GM12878 (cell line): ENCODE data around the gene BRAF. TPM values are rescaled to one million over a fixed set of nuclear protein-coding genes. Genes with fewer than 3 reads are reported as not detected.

Experiments used
- ATAC-seq: fragments of 200-7000 bp; cut with Tn5 transposase; 3 replicates; pipeline ENCODE4 v1.9.1; 2020; ENCODE audit warnings: mild to moderate bottlenecking, moderate library complexity
- BruUV-seq: library from RNA; stranded (reverse); fragments of 400-500 nt; replicated peaks from 2 replicates; lab custom pipeline; 2021; lab: Mats Ljungman, UMichigan
- CTCF ChIA-PET: fragments of 300-600 bp; sonication (Branson Sonifier 250); formaldehyde crosslinking; extraction: SDS; loops from one replicate; lab custom pipeline; 2021; ENCODE audit warnings: inconsistent platforms; lab: Yijun Ruan, JAX
- POLR2A ChIA-PET: fragments of 350-600 bp; formaldehyde crosslinking; extraction: SDS; loops from one replicate; lab custom pipeline; 2021; ENCODE audit warnings: inconsistent platforms; lab: Charles Lee
- RAD21 ChIA-PET: fragments of 300-600 bp; sonication (Branson Sonifier 250); formaldehyde crosslinking; loops from one replicate; lab custom pipeline; 2023; ENCODE audit warnings: antibody characterized with exemption; ENCODE audit not compliant: unreplicated experiment; lab: Charles Lee
- SMC1A ChIA-PET: fragments of 300-600 bp; sonication (Branson Sonifier 250); formaldehyde crosslinking; loops from one replicate; lab custom pipeline; 2023; ENCODE audit not compliant: unreplicated experiment, uncharacterized antibody; lab: Charles Lee
- DNase-seq: peaks from one replicate; pipeline ENCODE4 v3.0.0-alpha.2; 2011; ENCODE audit warnings: low read depth, low spot score
- FAIRE-seq: peaks from 3 replicates; lab custom pipeline; 2011; peaks lifted over from hg19 to GRCh38; lab: Jason Lieb, UNC
- H2AFZ ChIP-seq: 2 replicates; pipeline ENCODE4 v1.6.0; 2011; ENCODE audit warnings: low read depth, low read length, control low read depth; ENCODE audit not compliant: control insufficient read depth
- H3K27ac ChIP-seq: 2 replicates; pipeline ENCODE4 v1.5.1; 2011; ENCODE audit warnings: control low read depth; ENCODE audit not compliant: control insufficient read depth, insufficient read depth
- H3K27me3 ChIP-seq, 2 experiments: replicated peaks in 1 of 2; 2 replicates each; pipeline versions ENCODE4 v1.6.0 to v1.6.1; 2011; ENCODE audit warnings: low read length in 1 of 2; ENCODE audit not compliant: control insufficient read depth in 2 of 2, insufficient read depth in 2 of 2
- H3K36me3 ChIP-seq, 2 experiments: 2 replicates each; pipeline ENCODE4 v1.5.1; 2011; ENCODE audit warnings: low read length in 1 of 2; ENCODE audit not compliant: control insufficient read depth in 2 of 2, insufficient read depth in 2 of 2
- H3K4me1 ChIP-seq: 2 replicates; pipeline ENCODE4 v1.6.1; 2011; ENCODE audit warnings: mild to moderate bottlenecking, low read length, moderate library complexity, mixed read lengths; ENCODE audit not compliant: control insufficient read depth, insufficient read depth
- H3K4me2 ChIP-seq: 2 replicates; pipeline ENCODE4 v1.6.0; 2011; ENCODE audit warnings: control low read depth; ENCODE audit not compliant: control insufficient read depth, insufficient read depth
- H3K4me3 ChIP-seq: fragments of 200-600 bp; sonication (generic); 2 replicates; pipeline ENCODE4 v1.5.1; 2016
- H3K79me2 ChIP-seq: 2 replicates; pipeline ENCODE4 v1.6.0; 2011; ENCODE audit warnings: low read length; ENCODE audit not compliant: control insufficient read depth, insufficient read depth
- H3K9ac ChIP-seq: 2 replicates; pipeline ENCODE4 v1.8.0; 2011; ENCODE audit warnings: low read length, control low read depth, mixed read lengths; ENCODE audit not compliant: control insufficient read depth, insufficient read depth
- H3K9me3 ChIP-seq: replicated peaks from 3 replicates; pipeline ENCODE4 v1.5.1; 2011; ENCODE audit warnings: mild to moderate bottlenecking, low read length; ENCODE audit not compliant: control insufficient read depth, insufficient read depth
- H4K20me1 ChIP-seq: 2 replicates; pipeline ENCODE4 v1.6.0; 2011; ENCODE audit not compliant: control insufficient read depth, insufficient read depth
- DPF2 ChIP-seq: fragments of 450-650 bp; IDR thresholded peaks from 2 replicates; pipeline ENCODE4 v1.6.1; 2017; ENCODE audit warnings: mild to moderate bottlenecking
- KDM1A ChIP-seq: fragments of 200-600 bp; sonication (generic); IDR thresholded peaks from 2 replicates; pipeline ENCODE4 v1.6.1; 2016; ENCODE audit warnings: borderline replicate concordance
- ZNF274 ChIP-seq: IDR thresholded peaks from one replicate; pipeline ENCODE4 v1.8.0; 2011; ENCODE audit not compliant: insufficient read length, insufficient read depth
- WGBS: methylation state at CpG from one replicate; pipeline ENCODE4 v1.1.6; 2016; ENCODE audit warnings: low lambda C conversion rate; ENCODE audit not compliant: insufficient replicate concordance, insufficient coverage; ENCODE audit errors: missing lambda C conversion rate; 5-methylcytosine and 5-hydroxymethylcytosine counted together
- in situ Hi-C: fragments of 300-500 bp; cut with MboI; formaldehyde crosslinking; loops from 9 replicates; pipeline ENCODE4 v1.14.3; 2018; ENCODE audit warnings: mixed read lengths
- intact Hi-C: fragments of 100-400 bp; cut with micrococcal nuclease; formaldehyde crosslinking; loops from one replicate; pipeline ENCODE4 v1.14.2; 2022; ENCODE audit not compliant: unreplicated experiment
- polyA plus RNA-seq, 11 experiments: library from polyadenylated mRNA; depleted of rRNA in 4 of 11; unstranded in 6 of 11; stranded (reverse) in 5 of 11; fragments of >200 nt; fragmentation: Nextera tagmentation in 4 of 11; fragmentation: Illumina TruSeq in 1 of 11; extraction: Ambion mirVana in 4 of 11; extraction: Trizol in 1 of 11; gene quantifications; 1 replicate in 1 of 11; 2 replicates in 10 of 11; pipeline versions ENCODE4 v1.2.1 to v1.2.3, GENCODE V29; 2011 to 2016; ENCODE audit warnings: inconsistent platforms in 2 of 11, missing spikeins in 2 of 11, low read depth in 1 of 11
- total RNA-seq, 4 experiments: library from RNA; depleted of rRNA in 3 of 4; stranded (reverse); fragments of >200 nt in 3 of 4; fragmentation: Illumina TruSeq in 1 of 4; extraction: Trizol in 1 of 4; gene quantifications; 2 replicates each; pipeline versions ENCODE4 v1.2.1 to v1.2.3, GENCODE V29; 2013 to 2021
- TF ChIP-seq, protein P1 (sequence below): fragments of 450-650 bp; IDR thresholded peaks from 2 replicates; pipeline ENCODE4 v1.6.1; 2017; ENCODE audit warnings: borderline replicate concordance

The BRAF gene
- total and polyA plus RNA-seq, 10 of the 15 experiments (the other 5 are each of a cell fraction or from before 2014, with no cell fraction given): 2.6 to 31.0 (median 10.6) TPM

DNA sequence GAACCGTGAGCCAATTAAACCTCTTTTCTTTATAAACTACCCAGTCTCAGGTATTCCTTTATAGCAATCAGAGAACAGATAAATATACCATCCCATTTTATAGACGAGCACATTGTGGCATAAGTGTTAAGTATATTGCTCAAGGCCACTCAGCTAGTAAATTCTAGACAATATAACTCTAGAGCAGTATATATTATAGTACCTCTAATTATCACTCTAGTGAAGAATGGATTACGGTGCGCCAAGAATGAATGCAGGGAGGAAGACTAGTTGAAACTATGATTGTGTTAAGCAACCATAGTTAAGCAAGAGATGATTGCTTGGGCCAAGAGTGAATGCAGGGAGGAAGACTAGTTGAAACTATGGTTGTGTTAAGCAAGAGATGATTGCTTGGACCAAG is 60.9 kb downstream of the BRAF start:
- no TSS peak for BruUV-seq
- no peak overlapping the region for H3K4me3 ChIP-seq
- no peak overlapping the region for H3K27ac ChIP-seq
- ChIA-PET SMC1A (no interaction called here), POLR2A (no interaction called here), CTCF (no interaction called here), RAD21 (no interaction called here)
- H3K79me2 ChIP-seq: peaks cover 4% of the 10 kb centered on the region
- H2AFZ ChIP-seq: no peak overlapping the region
- no peaks in the 10 kb centered on the region for H3K27me3 ChIP-seq
- in situ Hi-C loops (no loop called here), intact Hi-C loops (no loop called here)
- peaks cover 17% of the 10 kb centered on the region for H3K4me1 ChIP-seq
- FAIRE-seq: no peak
- H3K9ac ChIP-seq: no peak overlapping the region
- ATAC-seq: no peak
- H3K36me3 ChIP-seq: peaks cover 0 to 1% of the 10 kb centered on the region in 2 experiments; a peak in 2 of 4 replicates
- H3K9me3 ChIP-seq: no peaks in the 10 kb centered on the region; the same call in 2 of the 3 replicates
- 100% methylated on average over 4 of the region's 4 CpGs for WGBS
- H3K4me2 ChIP-seq: no peak overlapping the region
- TF ChIP-seq, protein P1, sequence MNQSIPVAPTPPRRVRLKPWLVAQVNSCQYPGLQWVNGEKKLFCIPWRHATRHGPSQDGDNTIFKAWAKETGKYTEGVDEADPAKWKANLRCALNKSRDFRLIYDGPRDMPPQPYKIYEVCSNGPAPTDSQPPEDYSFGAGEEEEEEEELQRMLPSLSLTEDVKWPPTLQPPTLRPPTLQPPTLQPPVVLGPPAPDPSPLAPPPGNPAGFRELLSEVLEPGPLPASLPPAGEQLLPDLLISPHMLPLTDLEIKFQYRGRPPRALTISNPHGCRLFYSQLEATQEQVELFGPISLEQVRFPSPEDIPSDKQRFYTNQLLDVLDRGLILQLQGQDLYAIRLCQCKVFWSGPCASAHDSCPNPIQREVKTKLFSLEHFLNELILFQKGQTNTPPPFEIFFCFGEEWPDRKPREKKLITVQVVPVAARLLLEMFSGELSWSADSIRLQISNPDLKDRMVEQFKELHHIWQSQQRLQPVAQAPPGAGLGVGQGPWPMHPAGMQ: no peak
- H4K20me1 ChIP-seq: no peaks in the 10 kb centered on the region
- no peak for DNase-seq

DNA sequence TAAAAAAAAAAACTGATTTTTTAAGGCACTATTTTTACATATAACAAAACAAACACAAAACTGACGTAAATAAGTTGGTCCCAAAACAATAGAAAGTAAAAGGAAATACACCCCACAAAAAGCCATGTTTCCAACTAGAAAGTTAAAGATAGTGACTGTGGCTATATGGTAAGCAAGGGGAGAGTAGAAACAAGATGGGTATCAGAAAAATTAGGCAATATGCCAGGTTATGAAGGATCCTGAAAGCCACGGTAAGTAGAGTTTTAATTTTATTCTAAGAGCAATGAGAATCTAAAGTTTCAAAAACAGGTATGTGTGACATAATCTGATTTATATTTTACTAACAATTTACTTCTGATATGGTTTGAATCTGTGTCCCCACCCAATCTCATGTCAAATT is 61.5 kb downstream of the BRAF start:
- Histone ChIP-seq H3K9me3 (no peaks in the 10 kb centered on the region; the same call in 2 of the 3 replicates), H3K27me3 (no peaks in the 10 kb centered on the region), H3K79me2 (peaks cover 4% of the 10 kb centered on the region), H3K4me3 (no peak overlapping the region), H3K36me3 (peaks cover 0 to 1% of the 10 kb centered on the region in 2 experiments; a peak in 2 of 4 replicates), H3K4me2 (no peak overlapping the region), H3K27ac (no peak overlapping the region), H3K9ac (no peak overlapping the region), H4K20me1 (no peaks in the 10 kb centered on the region), H2AFZ (no peak overlapping the region), H3K4me1 (peaks cover 17% of the 10 kb centered on the region)
- DNase-seq (no peak), FAIRE-seq (no peak), ATAC-seq (no peak)
- TF ChIP-seq DPF2 (no peak), KDM1A (no peak), ZNF274 (no peak)
- ChIA-PET RAD21 (no interaction called here), SMC1A (no interaction called here), POLR2A (no interaction called here), CTCF (no interaction called here)
- 100% methylated on average over 2 of the region's 2 CpGs for WGBS
- in situ Hi-C loops (no loop called here), intact Hi-C loops (no loop called here)
- BruUV-seq: no TSS peak
